ENCODE results near the gene IRAK2.

IRAK2 gene

GRCh38 chr3:10284496-10284895, 119.8 kb downstream of the IRAK2 start:
- DNase-seq (ENCODE audit: low read depth) = no peak
- H3K4me3 ChIP-seq (ENCODE audit: low read length) = no peak overlapping the region
- TF ChIP-seq CTCF (conservative IDR thresholded peaks at IDR 0.05; ENCODE audit: low read depth, low read length) = no peak

DNA sequence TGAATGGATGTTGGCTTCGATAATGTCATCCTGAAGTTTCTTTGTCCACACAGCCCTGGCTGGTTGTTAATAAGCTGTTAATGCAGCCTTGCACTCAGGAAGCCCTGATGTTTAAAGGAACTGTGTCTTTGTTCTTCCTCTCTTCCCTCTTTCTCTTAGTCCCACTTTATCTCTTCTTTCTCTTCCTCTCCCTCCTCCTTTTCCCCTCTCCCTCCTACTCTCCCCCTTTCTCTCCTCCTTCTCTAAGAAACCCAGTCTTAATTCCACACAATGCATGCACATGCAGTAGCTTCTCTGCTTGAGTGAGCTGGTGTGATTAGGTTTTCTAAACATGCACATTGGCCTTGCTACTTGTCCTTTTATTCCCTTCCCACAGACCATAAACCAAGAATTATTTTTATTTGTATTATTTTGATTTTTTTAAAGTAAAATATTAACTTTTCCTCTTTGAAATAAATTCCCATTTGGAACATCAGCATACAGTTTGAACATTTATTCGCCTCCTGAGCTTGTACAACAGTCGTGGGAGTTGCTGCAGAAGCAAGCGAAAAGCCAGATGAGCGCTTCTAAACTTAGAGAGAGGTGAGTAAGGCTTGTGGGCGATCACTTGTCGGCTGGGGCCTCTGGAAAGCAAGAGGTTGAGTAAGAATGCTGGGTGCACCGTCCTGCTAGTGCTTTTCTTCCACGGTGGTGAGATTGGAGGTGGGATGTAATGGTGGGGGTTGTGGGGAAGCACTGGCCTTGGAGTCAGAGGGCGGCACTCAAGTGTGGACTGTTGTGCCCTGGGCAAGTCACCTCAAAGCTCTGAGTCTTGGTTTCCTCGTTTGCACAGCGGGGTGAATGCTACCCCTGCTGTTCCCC, 120.8 kb downstream of the IRAK2 start:
- TF ChIP-seq CTCF (conservative IDR thresholded peaks at IDR 0.05; ENCODE audit: low read depth, low read length) = no peak
- no peak overlapping the region for H3K4me3 ChIP-seq (ENCODE audit: low read length)
- no peak for DNase-seq (ENCODE audit: low read depth)

DNA sequence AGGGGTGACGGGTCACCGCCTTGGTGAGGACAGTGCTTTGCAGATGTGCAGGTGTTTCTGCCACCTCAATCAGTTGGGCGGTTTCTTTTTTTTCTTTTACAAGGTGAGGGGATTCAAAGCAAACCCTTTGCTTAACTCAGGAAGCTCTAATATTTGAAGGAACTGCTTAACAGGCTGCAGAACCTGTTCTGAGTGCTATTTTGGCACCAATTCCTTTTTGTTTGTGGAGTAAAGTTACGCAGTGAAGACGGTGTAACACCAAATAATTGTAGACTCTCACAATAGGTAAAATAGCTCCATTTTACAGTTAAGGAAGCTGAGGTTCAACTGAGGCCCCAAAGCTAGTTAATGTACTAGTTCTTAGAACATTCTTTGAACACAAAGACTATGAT, 121.4 kb downstream of the IRAK2 start:
- H3K4me3 ChIP-seq (ENCODE audit: low read length) = no peak overlapping the region
- no peak for TF ChIP-seq CTCF (conservative IDR thresholded peaks at IDR 0.05; ENCODE audit: low read depth, low read length)
- no peak for DNase-seq (ENCODE audit: low read depth)

DNA sequence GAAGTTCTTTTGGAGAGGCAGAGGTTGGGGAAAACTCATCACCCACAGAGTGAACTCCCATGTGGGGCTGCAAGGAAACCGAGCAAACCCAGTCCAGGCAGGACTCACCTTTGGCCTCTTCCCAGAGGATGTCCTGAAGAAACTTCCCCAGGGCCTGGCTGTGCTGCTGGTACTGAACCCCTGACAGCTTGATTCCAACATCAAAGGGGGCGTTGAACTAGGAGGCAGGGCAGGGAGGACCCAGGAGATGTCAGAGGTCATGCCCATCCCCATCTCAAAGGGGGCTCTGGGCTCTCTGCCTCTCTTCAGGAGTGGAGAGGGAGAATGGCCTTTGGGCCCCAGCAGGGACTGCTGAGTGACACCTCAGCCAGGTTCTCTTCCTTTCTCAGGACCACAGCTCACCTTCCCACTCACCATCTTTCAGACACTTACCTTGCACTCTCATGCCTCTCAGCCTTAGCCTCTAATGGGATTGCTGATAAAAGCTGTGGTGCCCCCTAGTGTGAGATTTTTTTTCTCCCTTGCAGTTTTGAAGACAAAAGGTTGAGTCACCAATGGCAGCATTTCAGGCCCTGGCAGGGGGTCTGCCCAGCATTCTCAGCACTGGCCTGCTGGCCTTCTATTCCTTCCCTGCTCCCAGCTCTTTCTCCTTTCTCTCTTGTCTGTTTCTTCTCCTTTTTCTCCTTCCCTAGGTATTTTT, 122.0 kb downstream of the IRAK2 start:
- peak; percentile 26 for DNase-seq (ENCODE audit: low read depth)
- peak; percentile 53 for TF ChIP-seq CTCF (conservative IDR thresholded peaks at IDR 0.05; ENCODE audit: low read depth, low read length)
- H3K4me3 ChIP-seq (ENCODE audit: low read length) = no peak overlapping the region

- H3K4me3 ChIP-seq (ENCODE audit: low read length) = no peak overlapping the region
- DNase-seq (ENCODE audit: low read depth) = no peak
- no peak for TF ChIP-seq CTCF (conservative IDR thresholded peaks at IDR 0.05; ENCODE audit: low read depth, low read length)
Measured at GRCh38 chr3:10287936-10288574, 123.3 kb downstream of the IRAK2 start.

DNA sequence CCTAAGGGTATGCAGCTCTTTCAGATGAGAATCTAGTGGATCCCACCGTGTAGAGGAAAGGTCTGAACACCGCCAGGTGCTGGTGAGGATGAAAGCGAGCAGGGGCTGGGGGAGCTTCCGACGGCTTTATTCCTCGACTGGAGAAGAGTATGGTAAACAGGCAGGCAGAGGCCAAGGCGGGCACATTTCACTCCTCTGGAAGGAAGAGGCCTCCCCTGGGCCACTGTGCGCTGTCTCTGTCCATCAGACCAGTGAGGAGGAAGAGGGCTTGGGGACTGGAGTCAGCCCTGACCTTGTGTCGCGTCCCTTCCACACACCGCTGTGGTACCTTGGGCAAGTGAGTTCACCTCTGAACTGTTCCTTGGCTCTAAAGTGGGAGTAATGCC, 123.8 kb downstream of the IRAK2 start:
- TF ChIP-seq CTCF (conservative IDR thresholded peaks at IDR 0.05; ENCODE audit: low read depth, low read length) = no peak
- no peak overlapping the region for H3K4me3 ChIP-seq (ENCODE audit: low read length)
- DNase-seq (ENCODE audit: low read depth) = no peak
